ENCODE measurements around the gene GSTCD. TPM values are rescaled to one million over a fixed set of nuclear protein-coding genes. Genes with fewer than 3 reads are reported as not detected.

The GSTCD gene
- total RNA-seq, 1 experiment from 2014 or later: 22.5 TPM

- POLR2A ChIA-PET: no interaction called here
- H3K9me3 ChIP-seq (ENCODE audit: control insufficient read depth in 1 of 2, insufficient read depth in 1 of 2, low read depth in 1 of 2, low read length in 2 of 2): no peaks in the 10 kb centered on the region
- no peak overlapping the region for H2AFZ ChIP-seq (ENCODE audit: low read depth, low read length, poor library complexity, severe bottlenecking)
- intact Hi-C loops (cut with micrococcal nuclease): no loop called here
- no peak overlapping the region for H3K4me3 ChIP-seq (replicated peaks in 1 of 2; ENCODE audit: low read depth in 1 of 2, low read length in 2 of 2)
- H4K20me1 ChIP-seq (ENCODE audit: insufficient read depth): no peaks in the 10 kb centered on the region
- CTCF ChIA-PET: no interaction called here
- H3K27ac ChIP-seq (ENCODE audit: low read depth, low read length): no peak overlapping the region
- BruUV-seq (replicated peaks): no TSS peak
- no peak overlapping the region for H3K4me2 ChIP-seq (ENCODE audit: low read length)
- RAD21 ChIA-PET (ENCODE audit: low non-redundant PET in 1 of 2, low total read pairs in 2 of 2, uncharacterized antibody in 2 of 2, unreplicated experiment in 2 of 2): no interaction called here
- H3K27me3 ChIP-seq (ENCODE audit: insufficient read depth, low read length): no peaks in the 10 kb centered on the region
- ATAC-seq (no peak), DNase-seq (ENCODE audit: low read depth, low spot score) (no peak)
- no peaks in the 10 kb centered on the region for H3K36me3 ChIP-seq (ENCODE audit: control insufficient read depth in 1 of 2, insufficient read depth in 2 of 2, low read length in 2 of 2)
- 0 out of 4 replicates have a peak, but pooled peaks cover 0 to under 1% of the 10 kb centered on the region in 2 experiments for H3K4me1 ChIP-seq (ENCODE audit: control insufficient read depth in 1 of 2, insufficient read depth in 2 of 2, low read length in 2 of 2)
- no peaks in the 10 kb centered on the region for H3K79me2 ChIP-seq (ENCODE audit: insufficient read depth, low read length)
- no peak for TF ChIP-seq YY1 (IDR thresholded peaks at IDR 0.05; ENCODE audit: extremely low read depth, insufficient replicate concordance, low read depth, low read length)
- no peak for TF ChIP-seq POLR2AphosphoS5 (IDR thresholded peaks at IDR 0.05; ENCODE audit: low read depth, low read length)
- no peak for TF ChIP-seq SRF (IDR thresholded peaks at IDR 0.05; ENCODE audit: low read depth)
- no peak for TF ChIP-seq POLR2A (IDR thresholded peaks at IDR 0.05; ENCODE audit: borderline replicate concordance, extremely low read depth, insufficient read depth, insufficient read length)
- no peak for TF ChIP-seq EZH2phosphoT487 (IDR thresholded peaks at IDR 0.05; ENCODE audit: borderline replicate concordance)
- TF ChIP-seq TCF7L2 (IDR thresholded peaks at IDR 0.05; ENCODE audit: borderline replicate concordance, extremely low read depth, insufficient read depth, insufficient read length): no peak
- H3K9me2 ChIP-seq (ENCODE audit: insufficient read depth): no peaks in the 10 kb centered on the region
- no peak overlapping the region for H3K9ac ChIP-seq (ENCODE audit: low read length)
Observed at GRCh38 chr4:105755375-105755774, 46.8 kb downstream of the GSTCD start.

- ChIA-PET POLR2A (no interaction called here), RAD21 (ENCODE audit: low non-redundant PET in 1 of 2, low total read pairs in 2 of 2, uncharacterized antibody in 2 of 2, unreplicated experiment in 2 of 2) (no interaction called here)
- BruUV-seq (replicated peaks): no TSS peak
Observed at GRCh38 chr4:105758958-105759357, 50.4 kb downstream of the GSTCD start.

More at GRCh38 chr4:105758958-105759357, 50.4 kb downstream of the GSTCD start:
- no peaks in the 10 kb centered on the region for H3K9me3 ChIP-seq (ENCODE audit: control insufficient read depth in 1 of 2, insufficient read depth in 1 of 2, low read depth in 1 of 2, low read length in 2 of 2)
- H3K4me3 ChIP-seq (replicated peaks in 1 of 2; ENCODE audit: low read depth in 1 of 2, low read length in 2 of 2): no peak overlapping the region
- H4K20me1 ChIP-seq (ENCODE audit: insufficient read depth): no peaks in the 10 kb centered on the region
- no peaks in the 10 kb centered on the region for H3K36me3 ChIP-seq (ENCODE audit: control insufficient read depth in 1 of 2, insufficient read depth in 2 of 2, low read length in 2 of 2)
- CTCF ChIA-PET: interaction anchor here (0.6 kb wide), 1 partner anchor 64 kb away, joined by 3 read pairs; no protein-coding TSS in a partner anchor
- no peaks in the 10 kb centered on the region for H3K9me2 ChIP-seq (ENCODE audit: insufficient read depth)
- ATAC-seq: no peak
- no peak overlapping the region for H3K9ac ChIP-seq (ENCODE audit: low read length)
- DNase-seq (ENCODE audit: low read depth, low spot score): no peak
- no peak overlapping the region for H3K4me2 ChIP-seq (ENCODE audit: low read length)
- no peaks in the 10 kb centered on the region for H3K79me2 ChIP-seq (ENCODE audit: insufficient read depth, low read length)
- H2AFZ ChIP-seq (ENCODE audit: low read depth, low read length, poor library complexity, severe bottlenecking): no peak overlapping the region
- no peak overlapping the region for H3K27ac ChIP-seq (ENCODE audit: low read depth, low read length)
- H3K27me3 ChIP-seq (ENCODE audit: insufficient read depth, low read length): no peaks in the 10 kb centered on the region
- no peak for TF ChIP-seq EZH2 (IDR thresholded peaks at IDR 0.05)
- TF ChIP-seq POLR2A (IDR thresholded peaks at IDR 0.05; ENCODE audit: borderline replicate concordance, extremely low read depth, insufficient read depth, insufficient read length): no peak
- TF ChIP-seq SRF (IDR thresholded peaks at IDR 0.05; ENCODE audit: low read depth): no peak
- TF ChIP-seq CTCF (IDR thresholded peaks at IDR 0.05 in 2 of 3, conservative IDR thresholded peaks at IDR 0.05 in 1 of 3; ENCODE audit: borderline replicate concordance in 1 of 3, insufficient read depth in 1 of 3, low read depth in 2 of 3, low read length in 2 of 3): no peak
- TF ChIP-seq REST (IDR thresholded peaks at IDR 0.05; ENCODE audit: low read depth): no peak
- no peak for TF ChIP-seq JUND (IDR thresholded peaks at IDR 0.05)
- no peak for TF ChIP-seq MAX (IDR thresholded peaks at IDR 0.05)
- no peak for TF ChIP-seq CEBPB (IDR thresholded peaks at IDR 0.05; ENCODE audit: low read depth)
- TF ChIP-seq CBX3 (IDR thresholded peaks at IDR 0.05; ENCODE audit: low read depth): no peak
- TF ChIP-seq ZFX (IDR thresholded peaks at IDR 0.05): no peak
- no peak for TF ChIP-seq FOSL1 (IDR thresholded peaks at IDR 0.05; ENCODE audit: low read depth)
- intact Hi-C loops (cut with micrococcal nuclease): no loop called here
- H3K4me1 ChIP-seq (ENCODE audit: control insufficient read depth in 1 of 2, insufficient read depth in 2 of 2, low read length in 2 of 2): 0 out of 4 replicates have a peak, but pooled peaks cover 0 to 3% of the 10 kb centered on the region in 2 experiments

Measured in HCT116 (cell line).